NCI-H345 treated with DMSO at 0.1 percent for 48 hours (cell line): ENCODE data around the gene NOS1AP.
"Not testable (repeated sequence)": the region's sequence is repeated elsewhere in the genome, so short reads cannot be mapped to it uniquely, and the experiment has no call there.

ENCODE experiments used
- DNase-seq: peaks from one replicate; lab custom pipeline; 2025; ENCODE audit not compliant: unreplicated experiment; lab: John Stamatoyannopoulos, UW

Gene NOS1AP

GRCh38 chr1:162396201-162396906 is 326.9 kb downstream of the NOS1AP start:
- no peak for DNase-seq

- DNase-seq, result no peak
These were observed 327.6 kb downstream of the NOS1AP start for GRCh38 chr1:162397039-162397448.

DNA sequence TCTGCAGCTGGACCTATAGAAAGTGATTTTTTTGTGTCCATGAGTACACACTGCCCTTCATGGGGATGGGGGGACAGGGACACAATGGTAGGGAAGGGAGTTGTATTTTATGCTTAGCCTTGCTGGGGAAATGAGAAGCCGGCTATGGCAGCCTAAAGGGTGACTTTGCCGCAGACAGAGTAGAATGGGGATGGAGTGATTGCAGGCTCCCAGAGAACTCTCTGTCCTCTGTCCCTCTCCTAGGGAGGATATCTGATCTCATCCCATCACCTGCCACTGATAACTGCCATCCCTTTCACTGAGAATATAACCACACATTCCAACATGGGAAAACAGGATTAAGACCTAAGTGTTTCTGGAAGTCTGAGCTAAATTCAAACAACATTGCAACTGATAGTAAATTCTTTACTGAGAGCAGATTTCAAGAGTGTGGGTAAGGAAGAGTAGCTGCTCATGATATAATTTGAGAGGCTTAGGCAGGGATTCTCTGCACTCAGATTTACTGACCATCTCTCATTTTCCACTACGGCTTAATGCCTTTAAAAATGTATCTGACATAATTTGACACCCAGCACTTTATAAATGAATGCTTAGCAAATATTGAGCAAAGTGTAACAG is 328.6 kb downstream of the NOS1AP start:
- DNase-seq, result no peak

DNA sequence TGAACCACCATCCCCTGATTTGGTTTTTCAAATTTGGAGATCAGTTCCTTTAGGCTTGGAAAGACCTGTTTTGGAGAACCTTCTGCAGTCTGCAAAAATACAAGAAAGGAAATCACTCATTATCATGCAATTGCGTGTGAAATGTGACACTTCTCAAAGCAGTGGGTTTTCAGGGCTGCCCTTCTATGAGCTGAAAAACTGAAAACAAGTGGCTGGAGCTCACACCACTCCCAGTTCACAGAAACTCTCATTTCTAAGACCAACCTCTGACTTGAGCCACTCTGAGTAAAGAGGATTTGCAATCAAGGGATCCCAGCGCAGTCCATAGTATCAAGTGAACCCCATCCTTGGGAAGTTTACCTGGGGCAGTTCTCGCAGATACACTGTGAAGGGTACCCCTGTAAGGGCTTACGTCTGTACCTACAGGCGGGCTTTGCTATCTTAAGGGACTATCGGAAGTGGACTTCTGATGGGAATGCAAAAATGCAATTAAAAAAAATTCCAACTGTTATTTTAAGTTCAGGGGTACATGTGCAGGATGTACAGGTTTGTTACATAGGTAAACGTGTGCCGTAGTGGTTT is 329.6 kb downstream of the NOS1AP start:
- no peak for DNase-seq

- DNase-seq, result no peak
These were observed 331.4 kb downstream of the NOS1AP start for GRCh38 chr1:162400790-162401355.

- no peak for DNase-seq
These were observed 335.2 kb downstream of the NOS1AP start for GRCh38 chr1:162404550-162405160.

DNA sequence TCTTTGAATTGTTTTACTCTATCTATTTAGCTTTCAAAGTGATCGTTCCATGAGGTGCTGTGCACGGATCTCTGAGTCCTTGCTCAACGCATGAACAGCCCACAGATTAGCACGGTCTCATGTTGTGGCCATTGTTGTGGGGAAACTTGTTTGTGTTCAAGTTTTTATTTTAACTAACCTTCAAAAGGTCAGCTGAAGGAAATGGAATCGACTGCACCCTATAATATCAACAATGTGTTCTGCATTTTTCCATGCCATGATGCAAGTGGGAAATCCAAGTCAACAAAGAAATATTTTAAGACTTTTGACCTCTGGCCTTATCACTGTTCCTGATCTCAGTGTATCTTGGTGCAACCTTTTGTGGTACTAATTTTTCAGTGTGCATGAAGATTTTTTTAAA is 336.3 kb downstream of the NOS1AP start:
- no peak for DNase-seq

DNA sequence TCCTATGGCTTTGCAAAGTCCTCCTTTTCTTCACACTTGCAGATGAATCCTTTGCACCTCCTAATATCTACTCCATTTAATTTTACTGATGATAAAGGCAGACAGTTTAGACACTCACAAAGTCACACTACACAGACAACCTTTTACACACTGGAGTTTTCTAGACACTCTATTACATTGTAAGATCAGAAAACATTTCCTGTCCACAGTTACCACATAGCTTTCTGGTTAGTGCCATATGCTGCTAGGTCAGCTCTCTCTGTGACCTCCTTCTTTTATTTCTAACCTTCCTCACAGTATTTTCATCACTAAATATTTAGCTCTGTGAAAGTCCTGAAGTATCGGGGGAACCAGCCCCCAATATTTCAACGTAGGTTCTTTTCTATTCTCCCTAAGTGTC is 337.3 kb downstream of the NOS1AP start:
- no peak for DNase-seq

GRCh38 chr1:162407539-162407938 is 338.0 kb downstream of the NOS1AP start:
- no peak for DNase-seq

DNA sequence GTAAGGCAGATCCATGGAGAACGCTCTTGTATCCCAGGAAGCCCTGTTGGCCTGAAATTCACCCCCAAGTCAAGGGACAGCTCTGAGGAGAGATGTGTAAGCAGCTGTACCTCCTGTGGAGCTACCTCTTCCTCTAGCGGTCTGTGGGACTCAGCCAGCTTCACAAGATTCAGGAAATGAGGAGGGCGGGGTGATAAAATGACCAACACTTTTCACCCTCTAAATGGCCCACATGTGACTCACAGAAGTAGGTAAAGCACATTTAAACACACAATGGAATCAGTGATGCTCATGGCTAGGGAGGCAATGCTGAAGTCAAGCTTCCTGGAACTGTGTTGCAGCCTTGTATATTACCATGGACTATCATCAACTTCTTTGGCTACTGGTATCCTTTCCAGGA is 342.5 kb downstream of the NOS1AP start, which contains the start of gene SH2D1B:
Gene SH2D1B (minus strand): TSS at position 135 of the 400 bp plus-strand sequence. CDS start 120 bp downstream, at position 15.
- no peak for DNase-seq

DNA sequence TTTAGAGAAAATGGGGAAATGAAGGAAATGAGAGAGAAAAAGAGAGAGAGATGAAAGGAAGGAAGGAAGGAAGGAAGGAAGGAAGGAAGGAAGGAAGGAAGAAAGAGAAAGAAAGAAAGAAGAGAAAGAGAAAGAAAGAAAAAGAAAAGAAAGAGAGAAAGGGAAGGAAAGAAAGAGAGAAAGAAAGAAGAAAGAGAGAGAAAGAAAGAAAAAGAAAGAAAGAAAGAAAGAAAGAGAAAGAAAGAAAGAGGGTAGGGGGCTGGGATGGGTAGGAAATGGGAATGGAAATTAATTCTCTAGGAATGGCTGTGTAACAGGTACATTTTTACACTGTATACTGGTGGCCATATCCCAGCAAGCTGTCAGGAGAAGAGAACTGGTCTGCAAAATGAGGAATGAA is 346.7 kb downstream of the NOS1AP start:
- no peak for DNase-seq

DNA sequence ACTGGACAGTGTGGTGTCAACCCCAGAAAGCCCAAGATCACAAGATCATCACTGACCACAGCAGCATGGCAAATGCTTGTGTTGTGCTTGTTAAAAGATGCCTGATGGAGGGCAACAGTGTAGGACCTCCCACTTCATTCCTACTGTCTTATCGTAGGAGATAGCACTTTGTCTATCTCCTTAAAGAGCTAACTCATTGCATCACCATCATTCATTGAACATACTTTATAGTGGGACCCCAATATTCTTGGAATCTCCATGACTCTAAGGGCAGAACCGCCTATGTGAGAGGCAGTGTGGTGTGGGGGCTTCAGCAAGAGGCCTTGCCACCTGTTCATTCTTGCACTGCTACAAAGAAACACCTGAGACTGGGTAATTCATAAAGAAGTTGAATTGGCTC is 347.4 kb downstream of the NOS1AP start:
- no peak for DNase-seq

GRCh38 chr1:162417650-162418049 is 348.2 kb downstream of the NOS1AP start:
- DNase-seq, result no peak

- not testable (repeated sequence) for DNase-seq
These were observed 349.1 kb downstream of the NOS1AP start for GRCh38 chr1:162418584-162418983.

GRCh38 chr1:162419450-162419931 is 350.0 kb downstream of the NOS1AP start:
- DNase-seq, result not testable (repeated sequence)
